Mesodermal cell (in vitro differentiated cells): ENCODE results near the gene SSTR5.

Source experiments
- H3K27ac ChIP-seq: 2 replicates; pipeline ENCODE4 v1.7.0; 2013; ENCODE audit warnings: mild to moderate bottlenecking, low read depth, low read length, moderate library complexity; ENCODE audit not compliant: severe bottlenecking
- H3K36me3 ChIP-seq: 2 replicates; pipeline ENCODE4 v1.7.1; 2013; ENCODE audit warnings: mild to moderate bottlenecking, low read length, moderate library complexity; ENCODE audit not compliant: control insufficient read depth, insufficient read depth
- H3K4me1 ChIP-seq: one replicate; pipeline ENCODE4 v1.7.1; 2013; ENCODE audit warnings: mild to moderate bottlenecking, low read length; ENCODE audit not compliant: insufficient read depth, control insufficient read depth, poor library complexity, severe bottlenecking
- H3K4me3 ChIP-seq: 2 replicates; pipeline ENCODE4 v1.7.0; 2013; ENCODE audit warnings: low read length, control low read depth, mild to moderate bottlenecking; ENCODE audit not compliant: insufficient read depth, poor library complexity, severe bottlenecking; ENCODE audit errors: extremely low read depth
- H3K9me3 ChIP-seq: 2 replicates; pipeline ENCODE4 v1.7.1; 2013; ENCODE audit warnings: mild to moderate bottlenecking, low read length, moderate library complexity; ENCODE audit not compliant: control insufficient read depth
- WGBS, 2 experiments: methylation state at CpG; one replicate each; pipeline ENCODE4 v1.1.5; 2013; ENCODE audit warnings: missing lambda C conversion rate in 2 of 2; ENCODE audit not compliant: insufficient coverage in 2 of 2; 5-methylcytosine and 5-hydroxymethylcytosine counted together

The SSTR5 gene

GRCh38 chr16:1108299-1109252, 36.0 kb downstream of the SSTR5 start:
- 70 to 73% methylated on average over 36 to 39 of the region's 42 CpGs for WGBS, 2 experiments
- no peak overlapping the region for H3K4me3 ChIP-seq
- no peaks in the 10 kb centered on the region for H3K36me3 ChIP-seq
- no peaks in the 10 kb centered on the region for H3K9me3 ChIP-seq
- peaks cover 3% of the 10 kb centered on the region for H3K4me1 ChIP-seq
- H3K27ac ChIP-seq = no peak overlapping the region

- 84 to 91% methylated on average over 16 to 19 of the region's 19 CpGs for WGBS, 2 experiments
- H3K4me3 ChIP-seq = no peak overlapping the region
- H3K27ac ChIP-seq = no peak overlapping the region
- no peaks in the 10 kb centered on the region for H3K36me3 ChIP-seq
- no peaks in the 10 kb centered on the region for H3K4me1 ChIP-seq
- H3K9me3 ChIP-seq = no peaks in the 10 kb centered on the region
Observed at GRCh38 chr16:1109648-1110047, 37.1 kb downstream of the SSTR5 start.

DNA sequence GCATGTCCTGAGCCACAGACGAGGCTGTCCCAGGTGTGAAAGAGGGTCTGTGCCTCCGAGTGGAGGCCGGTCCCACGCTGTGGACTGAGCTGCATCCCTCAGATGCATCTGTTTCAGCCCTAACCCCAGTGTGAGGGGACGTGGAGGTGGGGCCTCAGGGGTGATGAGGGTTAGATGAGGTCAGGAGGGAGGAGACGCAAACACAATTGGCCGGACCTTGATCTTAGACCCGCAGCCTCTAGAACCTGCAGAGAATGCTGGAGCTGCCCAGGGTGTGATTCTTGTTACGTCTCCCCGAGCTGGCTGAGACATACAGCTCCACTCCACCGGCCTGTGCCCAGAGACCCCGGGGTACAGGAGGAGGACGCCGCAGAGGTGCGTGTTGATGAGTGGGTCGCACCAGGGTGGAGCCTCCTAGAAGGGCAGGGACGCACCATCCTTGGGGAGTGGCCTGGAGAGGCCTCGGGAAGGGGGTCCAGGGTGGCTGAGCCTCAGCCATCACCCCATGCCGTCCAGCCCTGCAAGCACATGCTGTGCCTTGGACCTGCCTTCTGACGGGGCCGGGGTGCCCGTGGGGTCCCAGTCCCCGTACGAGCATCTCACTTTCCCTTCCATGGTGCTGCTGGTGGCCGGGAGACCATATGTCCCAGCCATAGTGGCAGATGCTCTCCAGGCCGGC, 40.1 kb downstream of the SSTR5 start:
- no peak overlapping the region for H3K4me3 ChIP-seq
- H3K4me1 ChIP-seq = no peaks in the 10 kb centered on the region
- WGBS, 2 experiments = 82 to 84% methylated on average over 23 to 26 of the region's 26 CpGs
- H3K36me3 ChIP-seq = no peaks in the 10 kb centered on the region
- no peak overlapping the region for H3K27ac ChIP-seq
- H3K9me3 ChIP-seq = no peaks in the 10 kb centered on the region

DNA sequence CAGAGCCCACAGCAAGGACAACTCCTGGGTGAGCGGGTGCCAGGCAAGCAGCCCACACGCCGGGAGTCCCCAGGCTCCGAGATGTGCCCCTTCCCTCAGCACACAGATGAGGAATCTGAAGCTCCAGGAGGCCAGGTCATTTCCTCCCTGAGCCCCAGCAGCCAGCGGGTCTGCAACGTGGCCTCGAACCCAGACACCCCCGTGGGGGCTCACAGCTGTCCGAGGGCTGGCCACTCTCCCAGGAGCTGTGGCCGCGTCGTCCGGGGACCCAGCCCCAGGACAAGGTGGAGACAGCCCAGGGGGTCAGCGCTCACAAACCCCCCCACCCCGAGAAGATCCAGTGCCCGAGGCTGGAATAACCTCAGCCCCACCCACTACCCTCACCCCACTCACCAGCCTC, 40.9 kb downstream of the SSTR5 start:
- H3K27ac ChIP-seq = no peak overlapping the region
- no peaks in the 10 kb centered on the region for H3K9me3 ChIP-seq
- no peaks in the 10 kb centered on the region for H3K4me1 ChIP-seq
- WGBS, 2 experiments = 84 to 95% methylated on average over 9 to 11 of the region's 16 CpGs
- no peak overlapping the region for H3K4me3 ChIP-seq
- no peaks in the 10 kb centered on the region for H3K36me3 ChIP-seq

- no peaks in the 10 kb centered on the region for H3K36me3 ChIP-seq
- no peak overlapping the region for H3K4me3 ChIP-seq
- H3K4me1 ChIP-seq = no peaks in the 10 kb centered on the region
- WGBS, 2 experiments = 88% methylated on average over 11 to 13 of the region's 15 CpGs
- H3K9me3 ChIP-seq = no peaks in the 10 kb centered on the region
- no peak overlapping the region for H3K27ac ChIP-seq
Observed at GRCh38 chr16:1113889-1114526, 41.5 kb downstream of the SSTR5 start.

DNA sequence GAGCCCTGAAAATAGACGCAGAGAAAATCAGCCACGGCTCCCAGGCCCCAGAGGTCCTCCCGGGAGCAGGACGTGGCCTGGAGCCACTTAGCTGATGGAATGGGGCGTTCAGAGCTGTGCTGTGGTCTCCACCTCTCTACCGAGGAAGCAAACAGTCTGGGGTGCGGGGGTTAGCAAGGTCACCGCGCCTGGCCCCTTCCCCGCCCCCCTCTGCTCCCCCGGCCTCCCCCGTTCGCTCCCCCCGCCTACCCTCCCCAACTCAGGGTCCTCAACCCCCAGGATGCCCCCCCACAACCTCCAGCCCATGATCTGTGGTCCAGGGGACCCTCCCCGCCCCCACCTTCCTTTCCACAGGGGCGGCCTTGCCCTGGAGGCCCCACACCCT, 44.1 kb downstream of the SSTR5 start:
- 88 to 92% methylated on average over 5 to 6 of the region's 16 CpGs for WGBS, 2 experiments
- no peaks in the 10 kb centered on the region for H3K36me3 ChIP-seq
- H3K27ac ChIP-seq = no peak overlapping the region
- H3K4me1 ChIP-seq = no peaks in the 10 kb centered on the region
- H3K4me3 ChIP-seq = no peak overlapping the region
- H3K9me3 ChIP-seq = no peaks in the 10 kb centered on the region

DNA sequence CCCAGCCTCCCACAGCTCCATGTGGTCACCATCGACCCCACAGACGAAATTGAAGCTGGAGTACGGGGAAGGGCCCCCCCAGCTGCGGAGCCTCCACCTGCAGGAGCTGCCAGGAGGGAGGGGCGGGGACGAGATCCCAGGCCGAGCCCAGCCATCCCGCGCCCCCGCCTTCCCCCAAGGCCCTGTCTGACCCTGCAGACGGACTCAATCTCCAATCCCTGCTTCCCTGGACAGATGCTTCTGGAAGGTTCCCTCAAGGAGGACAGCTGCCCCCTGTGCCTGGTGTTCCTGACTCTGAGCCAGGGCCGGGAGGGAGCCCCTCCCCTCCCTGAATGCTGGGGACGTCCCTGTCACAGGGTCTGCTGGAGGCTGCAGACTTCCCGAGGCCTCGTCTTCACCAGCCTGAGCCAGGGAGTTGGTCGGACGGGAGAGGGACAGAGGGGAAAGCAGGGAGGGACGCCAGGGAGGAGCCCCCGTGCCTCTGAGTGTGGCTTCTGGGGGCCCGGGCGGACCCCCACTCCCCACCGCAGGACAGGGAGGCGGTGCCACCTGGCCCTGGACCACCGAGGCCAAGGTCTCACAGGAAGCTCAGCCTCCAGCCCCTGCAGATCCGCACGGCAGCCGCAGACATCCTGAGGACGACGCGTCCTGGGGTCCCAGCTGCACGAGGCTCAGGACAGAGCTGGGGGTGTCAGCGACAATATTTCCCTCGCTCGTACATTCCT, 44.8 kb downstream of the SSTR5 start:
- Histone ChIP-seq H3K27ac (no peak overlapping the region), H3K4me1 (peaks cover 4% of the 10 kb centered on the region), H3K36me3 (no peaks in the 10 kb centered on the region), H3K9me3 (no peaks in the 10 kb centered on the region), H3K4me3 (no peak overlapping the region)
- WGBS, 2 experiments = 87 to 88% methylated on average over 28 to 31 of the region's 34 CpGs

- no peak overlapping the region for H3K4me3 ChIP-seq
- H3K27ac ChIP-seq = no peak overlapping the region
- peaks cover 4% of the 10 kb centered on the region for H3K4me1 ChIP-seq
- H3K9me3 ChIP-seq = no peaks in the 10 kb centered on the region
- no peaks in the 10 kb centered on the region for H3K36me3 ChIP-seq
- WGBS, 2 experiments = 89 to 97% methylated on average over 11 to 19 of the region's 19 CpGs
Observed at GRCh38 chr16:1117926-1118325, 45.4 kb downstream of the SSTR5 start.

GRCh38 chr16:1119129-1119528, 46.6 kb downstream of the SSTR5 start:
- Histone ChIP-seq H3K36me3 (no peaks in the 10 kb centered on the region), H3K4me1 (peaks cover 4% of the 10 kb centered on the region), H3K27ac (no peak overlapping the region), H3K9me3 (no peaks in the 10 kb centered on the region), H3K4me3 (no peak overlapping the region)
- WGBS, 2 experiments = 92 to 95% methylated on average over 12 to 16 of the region's 19 CpGs

GRCh38 chr16:1119766-1120576, 47.4 kb downstream of the SSTR5 start:
- H3K27ac ChIP-seq = no peak overlapping the region
- no peak overlapping the region for H3K4me3 ChIP-seq
- H3K36me3 ChIP-seq = no peaks in the 10 kb centered on the region
- peaks cover 4% of the 10 kb centered on the region for H3K4me1 ChIP-seq
- 93 to 95% methylated on average over 33 to 34 of the region's 35 CpGs for WGBS, 2 experiments
- no peaks in the 10 kb centered on the region for H3K9me3 ChIP-seq
